IMR-90 (cell line): ENCODE results near the gene KCNJ8. TPM values are rescaled to one million over a fixed set of nuclear protein-coding genes. Genes with fewer than 3 reads are reported as not detected.

ENCODE experiments used
- polyA plus RNA-seq, 3 experiments: library from polyadenylated mRNA; depleted of rRNA; stranded (reverse); fragments of >200 nt; gene quantifications; 2 replicates each; pipeline ENCODE4 v1.2.3, GENCODE V29; 2012; ENCODE audit warnings: low replicate concordance in 1 of 3
- total RNA-seq: library from RNA; depleted of rRNA; stranded (reverse); fragments of >200 nt; gene quantifications from 2 replicates; pipeline ENCODE4 v1.2.3, GENCODE V29; 2012; rRNA removed

KCNJ8 gene
- total and polyA plus RNA-seq, 2 of the 4 experiments (the other 2 are of a cell fraction): 8.0 to 15.8 TPM

Other genes starting within 250 kb of the KCNJ8 start
- gene SPX, start 248.4 kb downstream of the KCNJ8 start, total RNA-seq: under 0.01 and 0.28 TPM in 2 replicates
- gene SPX, start 248.4 kb downstream of the KCNJ8 start, polyA plus RNA-seq (2012; rRNA removed): 0.06 and 0.12 TPM in 2 replicates
- not detected in 2 replicates for gene GYS2, start 169.9 kb downstream of the KCNJ8 start, total RNA-seq
- not detected in 2 replicates for gene GYS2, start 169.9 kb downstream of the KCNJ8 start, polyA plus RNA-seq (2012; rRNA removed)
- 623 and 997 TPM in 2 replicates for gene LDHB, start 116.9 kb downstream of the KCNJ8 start, total RNA-seq
- gene LDHB, start 116.9 kb downstream of the KCNJ8 start, polyA plus RNA-seq (2012; rRNA removed): 508 and 630 TPM in 2 replicates
- gene ABCC9, start 166.7 kb upstream of the KCNJ8 start, total RNA-seq: 5.6 and 6.6 TPM in 2 replicates
- 1.2 and 1.4 TPM in 2 replicates for gene ABCC9, start 166.7 kb upstream of the KCNJ8 start, polyA plus RNA-seq (2012; rRNA removed)